ENCODE results near the gene FARP1. TPM values are rescaled to one million over a fixed set of nuclear protein-coding genes. Genes with fewer than 3 reads are reported as not detected.
A peak's percentile ranks its signal among the peaks of the same experiment; 100 is the strongest.

The FARP1 gene
- total RNA-seq, 1 experiment from 2014 or later, result 96.6 TPM

DNA sequence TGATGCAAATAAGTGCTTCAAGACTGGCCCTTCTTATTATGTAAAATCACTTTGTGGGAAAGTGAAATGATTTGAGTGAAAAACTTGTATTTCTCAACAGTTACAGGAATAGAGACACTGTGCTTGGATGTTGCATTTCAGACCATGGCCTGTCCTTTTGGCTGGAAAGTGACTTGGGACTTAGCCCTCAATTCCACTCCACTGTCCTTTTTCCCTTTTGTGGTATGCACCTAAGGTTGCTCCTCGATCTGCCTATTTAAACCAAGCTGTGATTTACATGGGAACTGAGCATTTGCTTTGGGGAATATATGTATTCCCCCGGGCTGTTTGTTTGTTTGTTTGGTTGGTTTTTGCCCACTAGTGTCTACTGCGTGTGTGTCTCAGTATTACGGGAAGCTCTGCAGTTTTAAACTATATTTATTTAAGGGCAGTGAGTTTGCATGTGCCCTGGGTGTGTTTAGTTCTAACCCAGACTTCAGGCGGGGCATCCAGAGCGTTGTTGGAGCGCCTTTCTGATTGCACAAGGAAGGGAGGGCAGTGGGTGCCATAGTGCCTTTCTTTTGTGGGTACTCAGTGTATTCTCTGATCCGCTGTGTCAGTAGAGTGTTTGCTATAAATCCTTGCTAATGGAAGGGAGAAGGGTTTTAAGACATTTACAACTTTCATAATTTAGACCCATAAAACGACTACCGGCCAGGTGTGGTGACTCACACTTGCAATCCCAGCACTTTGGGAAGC, 52.3 kb downstream of the FARP1 start (continued):
- TF ChIP-seq, protein P1, sequence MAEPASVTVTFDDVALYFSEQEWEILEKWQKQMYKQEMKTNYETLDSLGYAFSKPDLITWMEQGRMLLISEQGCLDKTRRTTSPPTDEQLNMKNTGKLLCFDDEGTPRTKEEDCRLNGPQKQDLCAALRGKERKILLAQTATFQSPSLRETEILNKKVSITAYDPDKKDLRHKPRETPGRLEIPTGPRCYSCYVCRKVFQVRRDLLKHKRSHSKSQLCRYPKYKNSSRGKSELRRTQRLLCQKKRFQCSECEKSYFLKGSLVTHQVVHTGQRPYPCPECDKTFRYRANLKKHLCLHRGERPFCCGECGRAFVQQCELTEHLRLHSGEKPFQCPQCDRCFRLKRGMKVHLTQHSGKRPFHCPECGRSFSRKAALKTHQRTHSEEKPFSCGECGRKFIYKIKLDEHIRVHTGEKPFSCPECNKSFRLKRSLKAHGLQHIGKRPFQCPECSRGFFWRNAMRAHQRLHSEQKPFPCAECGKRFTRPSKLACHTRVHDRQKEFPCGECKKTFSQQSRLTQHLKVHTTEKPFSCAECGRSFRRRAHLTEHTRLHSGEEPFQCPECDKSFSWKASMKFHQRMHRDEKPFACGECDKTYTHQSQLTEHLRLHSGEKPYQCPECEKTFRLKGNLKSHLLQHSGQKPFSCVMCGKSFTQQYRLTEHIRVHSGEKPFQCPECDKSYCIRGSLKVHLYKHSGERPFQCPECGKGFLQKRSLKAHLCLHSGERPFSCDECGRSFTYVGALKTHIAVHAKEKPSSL (CRISPR knock-in tag; conservative IDR thresholded peaks at IDR 0.05), result no peak

DNA sequence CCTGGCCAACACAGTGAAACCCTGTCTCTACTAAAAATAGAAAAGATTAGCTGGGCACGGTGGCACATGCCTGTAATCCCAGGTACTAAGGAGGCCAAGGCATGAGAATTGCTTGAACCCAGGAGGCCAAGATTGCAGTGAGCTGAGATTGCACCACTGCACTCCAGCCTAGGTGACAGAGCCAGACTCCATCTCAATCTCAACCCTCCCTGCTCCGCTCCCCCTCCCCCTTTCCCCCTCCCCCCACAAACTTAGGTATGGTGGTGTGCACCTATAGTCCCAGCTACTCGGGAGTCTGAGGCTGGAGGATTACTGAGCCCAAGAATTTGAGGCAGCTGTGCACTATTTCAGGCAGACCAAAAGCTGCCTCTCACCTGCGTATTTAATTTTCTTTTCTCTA, 55.8 kb downstream of the FARP1 start:
- peaks cover 54% of the 10 kb centered on the region for H3K4me1 Mint-ChIP-seq
- ChIA-PET POLR2A (no interaction called here), CTCF (no interaction called here)
- no peak overlapping the region for H3K4me3 Mint-ChIP-seq
- ATAC-seq (no peak), DNase-seq (ENCODE audit: low spot score) (no peak)
- H3K36me3 Mint-ChIP-seq, result peaks cover 10% of the 10 kb centered on the region
- no peaks in the 10 kb centered on the region for H3K27me3 Mint-ChIP-seq (ENCODE audit: low read depth)
- TF ChIP-seq, protein P2, sequence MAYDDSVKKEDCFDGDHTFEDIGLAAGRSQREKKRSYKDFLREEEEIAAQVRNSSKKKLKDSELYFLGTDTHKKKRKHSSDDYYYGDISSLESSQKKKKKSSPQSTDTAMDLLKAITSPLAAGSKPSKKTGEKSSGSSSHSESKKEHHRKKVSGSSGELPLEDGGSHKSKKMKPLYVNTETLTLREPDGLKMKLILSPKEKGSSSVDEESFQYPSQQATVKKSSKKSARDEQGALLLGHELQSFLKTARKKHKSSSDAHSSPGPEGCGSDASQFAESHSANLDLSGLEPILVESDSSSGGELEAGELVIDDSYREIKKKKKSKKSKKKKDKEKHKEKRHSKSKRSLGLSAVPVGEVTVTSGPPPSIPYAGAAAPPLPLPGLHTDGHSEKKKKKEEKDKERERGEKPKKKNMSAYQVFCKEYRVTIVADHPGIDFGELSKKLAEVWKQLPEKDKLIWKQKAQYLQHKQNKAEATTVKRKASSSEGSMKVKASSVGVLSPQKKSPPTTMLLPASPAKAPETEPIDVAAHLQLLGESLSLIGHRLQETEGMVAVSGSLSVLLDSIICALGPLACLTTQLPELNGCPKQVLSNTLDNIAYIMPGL (CRISPR knock-in tag; IDR thresholded peaks at IDR 0.05), result no peak
- TF ChIP-seq FOXK1 (CRISPR knock-in tag; IDR thresholded peaks at IDR 0.05) (no peak), ZNF317 (CRISPR knock-in tag; IDR thresholded peaks at IDR 0.05; ENCODE audit: borderline replicate concordance, low read depth) (no peak), SMAD3 (CRISPR knock-in tag; IDR thresholded peaks at IDR 0.05; ENCODE audit: borderline replicate concordance) (no peak), SMAD4 (CRISPR knock-in tag; IDR thresholded peaks at IDR 0.05) (no peak)
- TF ChIP-seq, protein P3, sequence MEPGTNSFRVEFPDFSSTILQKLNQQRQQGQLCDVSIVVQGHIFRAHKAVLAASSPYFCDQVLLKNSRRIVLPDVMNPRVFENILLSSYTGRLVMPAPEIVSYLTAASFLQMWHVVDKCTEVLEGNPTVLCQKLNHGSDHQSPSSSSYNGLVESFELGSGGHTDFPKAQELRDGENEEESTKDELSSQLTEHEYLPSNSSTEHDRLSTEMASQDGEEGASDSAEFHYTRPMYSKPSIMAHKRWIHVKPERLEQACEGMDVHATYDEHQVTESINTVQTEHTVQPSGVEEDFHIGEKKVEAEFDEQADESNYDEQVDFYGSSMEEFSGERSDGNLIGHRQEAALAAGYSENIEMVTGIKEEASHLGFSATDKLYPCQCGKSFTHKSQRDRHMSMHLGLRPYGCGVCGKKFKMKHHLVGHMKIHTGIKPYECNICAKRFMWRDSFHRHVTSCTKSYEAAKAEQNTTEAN (CRISPR knock-in tag; IDR thresholded peaks at IDR 0.05), result no peak
- TF ChIP-seq, protein P4, sequence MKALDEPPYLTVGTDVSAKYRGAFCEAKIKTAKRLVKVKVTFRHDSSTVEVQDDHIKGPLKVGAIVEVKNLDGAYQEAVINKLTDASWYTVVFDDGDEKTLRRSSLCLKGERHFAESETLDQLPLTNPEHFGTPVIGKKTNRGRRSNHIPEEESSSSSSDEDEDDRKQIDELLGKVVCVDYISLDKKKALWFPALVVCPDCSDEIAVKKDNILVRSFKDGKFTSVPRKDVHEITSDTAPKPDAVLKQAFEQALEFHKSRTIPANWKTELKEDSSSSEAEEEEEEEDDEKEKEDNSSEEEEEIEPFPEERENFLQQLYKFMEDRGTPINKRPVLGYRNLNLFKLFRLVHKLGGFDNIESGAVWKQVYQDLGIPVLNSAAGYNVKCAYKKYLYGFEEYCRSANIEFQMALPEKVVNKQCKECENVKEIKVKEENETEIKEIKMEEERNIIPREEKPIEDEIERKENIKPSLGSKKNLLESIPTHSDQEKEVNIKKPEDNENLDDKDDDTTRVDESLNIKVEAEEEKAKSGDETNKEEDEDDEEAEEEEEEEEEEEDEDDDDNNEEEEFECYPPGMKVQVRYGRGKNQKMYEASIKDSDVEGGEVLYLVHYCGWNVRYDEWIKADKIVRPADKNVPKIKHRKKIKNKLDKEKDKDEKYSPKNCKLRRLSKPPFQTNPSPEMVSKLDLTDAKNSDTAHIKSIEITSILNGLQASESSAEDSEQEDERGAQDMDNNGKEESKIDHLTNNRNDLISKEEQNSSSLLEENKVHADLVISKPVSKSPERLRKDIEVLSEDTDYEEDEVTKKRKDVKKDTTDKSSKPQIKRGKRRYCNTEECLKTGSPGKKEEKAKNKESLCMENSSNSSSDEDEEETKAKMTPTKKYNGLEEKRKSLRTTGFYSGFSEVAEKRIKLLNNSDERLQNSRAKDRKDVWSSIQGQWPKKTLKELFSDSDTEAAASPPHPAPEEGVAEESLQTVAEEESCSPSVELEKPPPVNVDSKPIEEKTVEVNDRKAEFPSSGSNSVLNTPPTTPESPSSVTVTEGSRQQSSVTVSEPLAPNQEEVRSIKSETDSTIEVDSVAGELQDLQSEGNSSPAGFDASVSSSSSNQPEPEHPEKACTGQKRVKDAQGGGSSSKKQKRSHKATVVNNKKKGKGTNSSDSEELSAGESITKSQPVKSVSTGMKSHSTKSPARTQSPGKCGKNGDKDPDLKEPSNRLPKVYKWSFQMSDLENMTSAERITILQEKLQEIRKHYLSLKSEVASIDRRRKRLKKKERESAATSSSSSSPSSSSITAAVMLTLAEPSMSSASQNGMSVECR (CRISPR knock-in tag; IDR thresholded peaks at IDR 0.05; ENCODE audit: borderline replicate concordance), result no peak
- peaks cover 3% of the 10 kb centered on the region; the same call in 1 of the 2 replicates for H3K9me3 Mint-ChIP-seq
- H3K27ac Mint-ChIP-seq, result peak overlapping the region; percentile 86

DNA sequence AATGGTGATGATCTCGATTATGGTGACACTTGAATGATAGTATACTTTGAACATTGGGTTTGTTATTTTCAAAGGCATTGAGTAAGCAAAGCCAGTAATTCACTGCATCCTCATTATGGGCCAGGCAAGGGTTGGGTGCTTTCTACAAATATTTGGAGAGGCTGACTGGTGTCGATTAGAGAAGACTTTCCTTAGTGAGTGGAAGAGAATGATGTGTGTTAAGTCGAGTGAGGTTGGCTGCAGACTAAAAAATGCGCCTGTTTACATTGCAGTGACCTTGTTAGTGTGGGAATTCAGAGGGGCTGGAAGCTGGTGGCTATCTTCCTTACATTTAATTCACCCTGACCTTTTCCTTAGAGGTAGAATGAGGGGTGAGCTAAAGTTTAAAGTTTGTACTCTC, 56.6 kb downstream of the FARP1 start:
- DNase-seq (ENCODE audit: low spot score) (no peak), ATAC-seq (peak; percentile 28)
- Mint-ChIP-seq H3K27ac (peak overlapping the region; percentile 86), H3K27me3 (ENCODE audit: low read depth) (no peaks in the 10 kb centered on the region), H3K9me3 (peaks cover 8% of the 10 kb centered on the region), H3K4me3 (peak overlapping the region; percentile 59), H3K4me1 (peaks cover 51% of the 10 kb centered on the region), H3K36me3 (peaks cover 18% of the 10 kb centered on the region)
- ChIA-PET CTCF (interaction anchor here (1.1 to 1.5 kb wide), 4 partner anchors 9 to 245 kb away, joined by 3 to 9 read pairs (median 4); no protein-coding TSS in a partner anchor), POLR2A (no interaction called here)
- TF ChIP-seq FOXP1 (CRISPR knock-in tag; IDR thresholded peaks at IDR 0.05; ENCODE audit: borderline replicate concordance) (no peak), KAT7 (CRISPR knock-in tag; IDR thresholded peaks at IDR 0.05; ENCODE audit: borderline replicate concordance) (no peak), EMX1 (CRISPR knock-in tag; IDR thresholded peaks at IDR 0.05) (no peak), HMGA2 (CRISPR knock-in tag; IDR thresholded peaks at IDR 0.05) (no peak), OVOL2 (CRISPR knock-in tag; IDR thresholded peaks at IDR 0.05; ENCODE audit: borderline replicate concordance) (no peak), SOX15 (CRISPR knock-in tag; IDR thresholded peaks at IDR 0.05) (no peak), TCF7 (CRISPR knock-in tag; IDR thresholded peaks at IDR 0.05; ENCODE audit: low read depth) (no peak), MXD4 (CRISPR knock-in tag; IDR thresholded peaks at IDR 0.05; ENCODE audit: borderline replicate concordance) (no peak), ZNF416 (CRISPR knock-in tag; IDR thresholded peaks at IDR 0.05) (no peak)
- TF ChIP-seq, protein P4 (CRISPR knock-in tag; IDR thresholded peaks at IDR 0.05; ENCODE audit: borderline replicate concordance), result no peak

All from WTC11 (cell line).